OCI-LY3 (cell line): ENCODE data around the gene ZNF749.
A peak's percentile ranks its signal among the peaks of the same experiment; 100 is the strongest.

Source experiments
- H2AFZ ChIP-seq: fragments of 200-600, 300-600 bp; shearing (Covaris generic); 2 replicates; pipeline ENCODE4 v1.6.0; 2014; ENCODE audit warnings: antibody characterized with exemption, low read depth, low read length
- H3K27ac ChIP-seq: fragments of 200-600, 300-600 bp; sonication (generic); 2 replicates; pipeline ENCODE4 v1.5.1; 2014; ENCODE audit warnings: mild to moderate bottlenecking, low read length, moderate library complexity, mixed read lengths
- H3K27me3 ChIP-seq: fragments of 200-600, 300-600 bp; sonication (generic); 2 replicates; pipeline ENCODE4 v1.6.1; 2014; ENCODE audit warnings: low read depth, low read length, mixed read lengths
- H3K36me3 ChIP-seq: fragments of 200-600, 300-600 bp; sonication (generic); replicated peaks from 2 replicates; pipeline ENCODE3; 2014; ENCODE audit warnings: low read depth, low read length, mixed read lengths
- H3K4me1 ChIP-seq: fragments of 300-600, 200-600 bp; sonication (generic); 2 replicates; pipeline ENCODE4 v1.6.1; 2014; ENCODE audit warnings: low read length, mixed read lengths
- H3K4me2 ChIP-seq: fragments of 200-600, 300-600 bp; sonication (generic); 2 replicates; pipeline ENCODE4 v1.6.1; 2014; ENCODE audit warnings: low read length, mixed read lengths
- H3K4me3 ChIP-seq: fragments of 300-600, 200-600 bp; sonication (generic); 2 replicates; pipeline ENCODE4 v1.5.1; 2014; ENCODE audit warnings: antibody characterized with exemption, mild to moderate bottlenecking, low read length, moderate library complexity
- H3K79me2 ChIP-seq: fragments of 300-600, 200-600 bp; shearing (Covaris generic); 2 replicates; pipeline ENCODE4 v1.6.1; 2014; ENCODE audit warnings: mild to moderate bottlenecking, low read length, mixed read lengths
- H3K9ac ChIP-seq: fragments of 300-600, 200-600 bp; shearing (Covaris generic); 2 replicates; pipeline ENCODE4 v1.6.0; 2014; ENCODE audit warnings: mild to moderate bottlenecking, low read length, moderate library complexity
- H3K9me3 ChIP-seq: fragments of 200-600, 300-600 bp; shearing (Covaris generic); 2 replicates; pipeline ENCODE4 v1.6.1; 2014; ENCODE audit warnings: low read length, mixed read lengths; ENCODE audit not compliant: insufficient read depth
- H4K20me1 ChIP-seq: fragments of 200-600, 300-600 bp; sonication (generic); 2 replicates; pipeline ENCODE4 v1.6.1; 2016; ENCODE audit warnings: low read length, mixed read lengths; ENCODE audit not compliant: insufficient read depth
- CTCF ChIP-seq: fragments of 200-600, 300-600 bp; sonication (generic); IDR thresholded peaks from 2 replicates; pipeline ENCODE4 v1.5.1; 2014; ENCODE audit warnings: antibody characterized with exemption, low read length, low read depth
- EZH2phosphoT487 ChIP-seq: fragments of 200-600 bp; shearing (Covaris generic); IDR thresholded peaks from 2 replicates; pipeline ENCODE4 v1.6.1; 2018; ENCODE audit warnings: antibody characterized with exemption, mixed run types, low read depth

Gene ZNF749

GRCh38 chr19:57435062-57435978, at the start of gene ZNF749:
ZNF749 (plus strand) TSS chr19:57435325; CDS start chr19:57435579, 254 bp downstream.
- H3K27me3 ChIP-seq, result no peaks in the 10 kb centered on the region
- H3K9me3 ChIP-seq, result no peaks in the 10 kb centered on the region
- H3K4me2 ChIP-seq, result peak within 1 kb of the TSS; percentile 94
- peaks cover 52% of the 10 kb centered on the region for H3K79me2 ChIP-seq
- peak within 1 kb of the TSS; percentile 78 for H3K9ac ChIP-seq
- peak within 1 kb of the TSS; percentile 89 for H3K4me3 ChIP-seq
- H3K36me3 ChIP-seq, result peaks cover 17% of the 10 kb centered on the region
- TF ChIP-seq CTCF, result no peak
- TF ChIP-seq EZH2phosphoT487, result no peak
- peaks cover 3% of the 10 kb centered on the region; the same call in 1 of the 2 replicates for H4K20me1 ChIP-seq
- peaks cover 14% of the 10 kb centered on the region for H3K4me1 ChIP-seq
- H2AFZ ChIP-seq, result peak within 1 kb of the TSS; percentile 89
- H3K27ac ChIP-seq, result peak within 1 kb of the TSS; percentile 16; the same call in 1 of the 2 replicates

GRCh38 chr19:57389194-57389729, 45.9 kb upstream of the ZNF749 start:
- Histone ChIP-seq H3K27ac (peak overlapping the region; percentile 55), H3K4me1 (peaks cover 22% of the 10 kb centered on the region), H3K27me3 (no peaks in the 10 kb centered on the region), H4K20me1 (0 out of 2 replicates have a peak, but pooled peaks cover 6% of the 10 kb centered on the region), H3K4me2 (peak overlapping the region; percentile 64), H2AFZ (peak overlapping the region; percentile 80), H3K9me3 (no peaks in the 10 kb centered on the region), H3K79me2 (peaks cover 42% of the 10 kb centered on the region), H3K4me3 (peak overlapping the region; percentile 87), H3K36me3 (peaks cover 13% of the 10 kb centered on the region), H3K9ac (peak overlapping the region; percentile 56)
- TF ChIP-seq CTCF, result no peak
- TF ChIP-seq EZH2phosphoT487, result no peak

- Histone ChIP-seq H3K9ac (peak within 1 kb of the TSS; percentile 86), H3K36me3 (peaks cover 14% of the 10 kb centered on the region), H3K27ac (peak within 1 kb of the TSS; percentile 61), H2AFZ (peak within 1 kb of the TSS; percentile 80), H3K27me3 (no peaks in the 10 kb centered on the region), H3K4me3 (peak within 1 kb of the TSS; percentile 87), H4K20me1 (0 out of 2 replicates have a peak, but pooled peaks cover 9% of the 10 kb centered on the region), H3K4me1 (peaks cover 22% of the 10 kb centered on the region), H3K9me3 (no peaks in the 10 kb centered on the region), H3K4me2 (peak within 1 kb of the TSS; percentile 80), H3K79me2 (peaks cover 46% of the 10 kb centered on the region)
- TF ChIP-seq EZH2phosphoT487, result no peak
- TF ChIP-seq CTCF, result no peak; the same call in 1 of the 2 replicates
These were observed 45.2 kb upstream of the ZNF749 start, which contains the start of gene ZNF548 for GRCh38 chr19:57389730-57390598. ZNF548 (plus strand) TSS chr19:57389854; CDS start chr19:57390100, 246 bp downstream.
